ENCODE data around the gene CPOX. TPM values are rescaled to one million over a fixed set of nuclear protein-coding genes. Genes with fewer than 3 reads are reported as not detected.

CPOX gene
- total RNA-seq, 1 experiment from 2014 or later, result 39.4 TPM

- Histone ChIP-seq H3K27me3 (ENCODE audit: control insufficient read depth, insufficient read depth, low read length) (no peaks in the 10 kb centered on the region), H3K36me3 (replicated peaks; ENCODE audit: control insufficient read depth, insufficient read depth, low read length) (no peaks in the 10 kb centered on the region), H3K4me3 (ENCODE audit: insufficient read depth, low read depth, low read length) (no peak overlapping the region)
- peak; percentile 33 for DNase-seq
These were observed 8.8 kb upstream of the CPOX start for GRCh38 chr3:98602078-98602678.

GRCh38 chr3:98601180-98601579 lies 7.8 kb upstream of the CPOX start:
- Histone ChIP-seq H3K27me3 (ENCODE audit: control insufficient read depth, insufficient read depth, low read length) (no peaks in the 10 kb centered on the region), H3K36me3 (replicated peaks; ENCODE audit: control insufficient read depth, insufficient read depth, low read length) (no peaks in the 10 kb centered on the region), H3K4me3 (ENCODE audit: insufficient read depth, low read depth, low read length) (no peak overlapping the region)
- DNase-seq, result no peak

- no peak for DNase-seq
- Histone ChIP-seq H3K36me3 (replicated peaks; ENCODE audit: control insufficient read depth, insufficient read depth, low read length) (no peaks in the 10 kb centered on the region), H3K27me3 (ENCODE audit: control insufficient read depth, insufficient read depth, low read length) (no peaks in the 10 kb centered on the region), H3K4me3 (ENCODE audit: insufficient read depth, low read depth, low read length) (no peak overlapping the region)
These were observed 7.1 kb upstream of the CPOX start for GRCh38 chr3:98600412-98601095.

GRCh38 chr3:98599647-98600411 lies 6.4 kb upstream of the CPOX start:
- Histone ChIP-seq H3K36me3 (replicated peaks; ENCODE audit: control insufficient read depth, insufficient read depth, low read length) (no peaks in the 10 kb centered on the region), H3K4me3 (ENCODE audit: insufficient read depth, low read depth, low read length) (no peak overlapping the region), H3K27me3 (ENCODE audit: control insufficient read depth, insufficient read depth, low read length) (no peaks in the 10 kb centered on the region)
- no peak for DNase-seq

GRCh38 chr3:98598492-98598891 lies 5.1 kb upstream of the CPOX start:
- Histone ChIP-seq H3K27me3 (ENCODE audit: control insufficient read depth, insufficient read depth, low read length) (no peaks in the 10 kb centered on the region), H3K4me3 (ENCODE audit: insufficient read depth, low read depth, low read length) (no peak overlapping the region), H3K36me3 (replicated peaks; ENCODE audit: control insufficient read depth, insufficient read depth, low read length) (no peaks in the 10 kb centered on the region)
- DNase-seq, result no peak

- Histone ChIP-seq H3K4me3 (ENCODE audit: insufficient read depth, low read depth, low read length) (no peak overlapping the region), H3K36me3 (replicated peaks; ENCODE audit: control insufficient read depth, insufficient read depth, low read length) (no peaks in the 10 kb centered on the region), H3K27me3 (ENCODE audit: control insufficient read depth, insufficient read depth, low read length) (no peaks in the 10 kb centered on the region)
- no peak for DNase-seq
These were observed 3.4 kb upstream of the CPOX start for GRCh38 chr3:98596541-98597500.

- Histone ChIP-seq H3K27me3 (ENCODE audit: control insufficient read depth, insufficient read depth, low read length) (no peaks in the 10 kb centered on the region), H3K4me3 (ENCODE audit: insufficient read depth, low read depth, low read length) (no peak overlapping the region), H3K36me3 (replicated peaks; ENCODE audit: control insufficient read depth, insufficient read depth, low read length) (no peaks in the 10 kb centered on the region)
- no peak for DNase-seq
These were observed 2.7 kb upstream of the CPOX start for GRCh38 chr3:98596087-98596486.

GRCh38 chr3:98594628-98595324 lies 1.4 kb upstream of the CPOX start:
- H3K4me3 ChIP-seq (ENCODE audit: insufficient read depth, low read depth, low read length), result no peak overlapping the region
- H3K27me3 ChIP-seq (ENCODE audit: control insufficient read depth, insufficient read depth, low read length), result no peaks in the 10 kb centered on the region
- DNase-seq, result no peak
- H3K36me3 ChIP-seq (replicated peaks; ENCODE audit: control insufficient read depth, insufficient read depth, low read length), result peaks cover 7% of the 10 kb centered on the region

GRCh38 chr3:98592345-98592935 lies 971 bp downstream of the CPOX start:
- no peak for DNase-seq
- Histone ChIP-seq H3K4me3 (ENCODE audit: insufficient read depth, low read depth, low read length) (peak overlapping the region; percentile 80), H3K27me3 (ENCODE audit: control insufficient read depth, insufficient read depth, low read length) (no peaks in the 10 kb centered on the region), H3K36me3 (replicated peaks; ENCODE audit: control insufficient read depth, insufficient read depth, low read length) (peaks cover 9% of the 10 kb centered on the region)

- H3K4me3 ChIP-seq (ENCODE audit: insufficient read depth, low read depth, low read length), result no peak overlapping the region
- no peak for DNase-seq
- H3K36me3 ChIP-seq (replicated peaks; ENCODE audit: control insufficient read depth, insufficient read depth, low read length), result peaks cover 17% of the 10 kb centered on the region
- H3K27me3 ChIP-seq (ENCODE audit: control insufficient read depth, insufficient read depth, low read length), result no peaks in the 10 kb centered on the region
These were observed 3.9 kb downstream of the CPOX start for GRCh38 chr3:98589331-98590036.

- Histone ChIP-seq H3K27me3 (ENCODE audit: control insufficient read depth, insufficient read depth, low read length) (no peaks in the 10 kb centered on the region), H3K36me3 (replicated peaks; ENCODE audit: control insufficient read depth, insufficient read depth, low read length) (peaks cover 18% of the 10 kb centered on the region), H3K4me3 (ENCODE audit: insufficient read depth, low read depth, low read length) (no peak overlapping the region)
- no peak for DNase-seq
These were observed 5.3 kb downstream of the CPOX start for GRCh38 chr3:98588065-98588464.

- Histone ChIP-seq H3K27me3 (ENCODE audit: control insufficient read depth, insufficient read depth, low read length) (no peaks in the 10 kb centered on the region), H3K36me3 (replicated peaks; ENCODE audit: control insufficient read depth, insufficient read depth, low read length) (peaks cover 18% of the 10 kb centered on the region), H3K4me3 (ENCODE audit: insufficient read depth, low read depth, low read length) (no peak overlapping the region)
- DNase-seq, result no peak
These were observed 5.8 kb downstream of the CPOX start for GRCh38 chr3:98587654-98588053.

- no peak overlapping the region for H3K4me3 ChIP-seq (ENCODE audit: insufficient read depth, low read depth, low read length)
- no peak for DNase-seq
- peaks cover 16% of the 10 kb centered on the region for H3K36me3 ChIP-seq (replicated peaks; ENCODE audit: control insufficient read depth, insufficient read depth, low read length)
- no peaks in the 10 kb centered on the region for H3K27me3 ChIP-seq (ENCODE audit: control insufficient read depth, insufficient read depth, low read length)
These were observed 8.9 kb downstream of the CPOX start for GRCh38 chr3:98584547-98584946.
